ENCODE results near the gene HIRA.
A peak's percentile ranks its signal among the peaks of the same experiment; 100 is the strongest.
"Not testable (repeated sequence)": the region's sequence is repeated elsewhere in the genome, so short reads cannot be mapped to it uniquely, and the experiment has no call there.

Gene HIRA

DNA sequence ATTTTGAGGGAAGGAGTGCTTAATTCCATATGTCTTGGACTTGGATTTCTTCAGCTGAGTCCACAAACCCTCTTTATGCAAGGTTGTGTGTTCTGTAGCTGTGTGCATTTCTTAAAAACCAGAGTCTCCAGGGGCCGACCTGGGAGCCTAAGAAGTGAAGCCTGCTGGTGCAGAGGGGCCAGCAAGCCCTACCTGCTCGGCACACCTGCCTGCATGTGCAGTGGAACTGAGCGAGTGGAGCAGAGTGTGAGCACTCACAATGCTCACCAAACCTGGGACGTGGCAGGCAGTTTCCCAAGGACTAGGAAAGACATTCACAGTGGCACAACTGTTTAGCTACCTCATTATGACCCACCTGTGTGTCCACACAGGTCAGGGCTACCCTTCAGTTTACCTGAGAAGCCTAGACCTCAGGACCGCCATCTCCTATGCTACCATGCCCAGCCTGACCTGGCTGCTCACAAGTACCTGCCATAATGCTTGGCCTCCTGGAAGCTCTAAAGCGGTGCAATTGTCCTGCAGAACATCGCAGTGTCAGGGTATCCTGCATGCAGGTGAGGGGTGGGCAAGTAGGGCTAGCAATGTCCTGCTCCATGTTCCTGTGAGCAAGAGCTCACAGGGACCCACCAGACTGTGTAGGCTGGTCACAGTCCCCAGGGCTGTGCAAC lies 12.1 kb upstream of the HIRA start:
- DNase-seq (ENCODE audit: low spot score) = no peak

DNA sequence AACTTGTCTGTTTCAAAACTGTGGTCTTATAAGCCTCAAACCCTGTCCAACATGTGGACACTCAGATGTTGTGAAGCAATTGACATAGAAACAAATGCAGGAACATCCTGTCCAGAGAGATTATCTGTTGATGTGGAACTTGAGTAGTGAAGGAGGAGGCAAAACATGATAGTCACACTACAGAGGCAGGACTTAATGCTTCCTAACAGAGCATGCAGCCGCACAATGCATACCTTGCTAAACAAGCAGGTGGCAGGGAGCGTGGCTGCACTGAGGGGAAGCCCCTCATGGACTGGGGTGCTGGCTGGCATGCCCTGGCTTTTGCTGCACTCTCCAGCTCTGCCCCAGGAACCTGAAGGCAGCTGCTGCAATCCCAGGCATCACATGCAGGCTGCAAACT lies 10.6 kb upstream of the HIRA start:
- DNase-seq (ENCODE audit: low spot score) = no peak

DNA sequence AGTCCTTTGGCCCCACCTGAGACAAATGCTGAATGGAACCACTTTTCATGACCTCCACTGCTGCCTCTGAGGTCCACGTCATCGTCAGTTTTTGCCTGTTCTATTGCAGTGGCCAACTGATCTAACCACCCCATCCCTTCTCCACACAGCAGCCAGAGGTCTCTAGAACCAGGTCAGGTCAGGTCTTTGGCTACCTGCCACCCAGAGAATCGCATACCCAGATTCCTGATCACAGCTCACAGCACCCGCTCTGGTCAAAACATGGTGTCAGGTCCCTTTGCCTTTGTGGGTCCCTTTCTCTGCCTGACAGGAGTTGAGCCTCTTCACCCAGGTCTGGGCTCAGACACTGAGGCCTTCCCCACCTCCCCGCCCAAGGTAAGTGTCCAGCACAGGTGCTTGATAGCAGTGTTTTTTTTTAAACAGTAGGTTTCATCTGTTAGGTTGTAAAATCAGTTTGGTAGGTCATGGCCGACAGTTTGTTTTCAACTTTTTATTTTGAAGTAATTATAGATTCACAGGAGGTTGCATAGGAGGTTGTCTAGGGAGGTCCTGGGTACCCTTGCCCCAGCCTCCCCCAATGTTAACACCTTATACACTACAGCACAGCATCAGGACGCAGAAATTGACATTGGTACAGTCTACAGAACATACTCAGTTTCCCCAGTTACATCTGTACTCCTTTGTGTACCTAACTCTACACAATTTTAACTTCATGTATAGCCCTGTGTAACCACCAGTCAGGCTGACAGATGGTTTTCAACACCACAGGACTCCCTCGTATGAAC lies 9.1 kb upstream of the HIRA start:
- no peak for DNase-seq (ENCODE audit: low spot score)

DNA sequence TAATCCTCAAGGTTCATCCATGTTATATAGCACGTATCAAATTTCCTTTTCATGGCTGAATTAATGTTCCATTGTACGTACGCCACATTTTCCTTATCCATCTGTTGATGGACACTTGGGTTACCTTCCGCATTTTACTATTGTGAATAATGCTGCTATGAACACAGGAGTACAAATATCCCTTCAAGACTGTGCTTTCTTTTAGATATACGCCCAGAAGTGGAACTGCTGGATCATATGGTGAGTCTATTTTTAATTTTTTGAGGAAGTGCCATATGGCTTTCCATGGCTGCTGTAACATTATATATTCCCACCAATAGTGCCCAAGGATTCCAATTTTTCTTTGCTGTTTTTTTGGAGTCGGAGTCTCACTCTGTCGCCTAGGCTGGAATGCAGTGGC lies 6.8 kb upstream of the HIRA start:
- DNase-seq (ENCODE audit: low spot score) = no peak

DNA sequence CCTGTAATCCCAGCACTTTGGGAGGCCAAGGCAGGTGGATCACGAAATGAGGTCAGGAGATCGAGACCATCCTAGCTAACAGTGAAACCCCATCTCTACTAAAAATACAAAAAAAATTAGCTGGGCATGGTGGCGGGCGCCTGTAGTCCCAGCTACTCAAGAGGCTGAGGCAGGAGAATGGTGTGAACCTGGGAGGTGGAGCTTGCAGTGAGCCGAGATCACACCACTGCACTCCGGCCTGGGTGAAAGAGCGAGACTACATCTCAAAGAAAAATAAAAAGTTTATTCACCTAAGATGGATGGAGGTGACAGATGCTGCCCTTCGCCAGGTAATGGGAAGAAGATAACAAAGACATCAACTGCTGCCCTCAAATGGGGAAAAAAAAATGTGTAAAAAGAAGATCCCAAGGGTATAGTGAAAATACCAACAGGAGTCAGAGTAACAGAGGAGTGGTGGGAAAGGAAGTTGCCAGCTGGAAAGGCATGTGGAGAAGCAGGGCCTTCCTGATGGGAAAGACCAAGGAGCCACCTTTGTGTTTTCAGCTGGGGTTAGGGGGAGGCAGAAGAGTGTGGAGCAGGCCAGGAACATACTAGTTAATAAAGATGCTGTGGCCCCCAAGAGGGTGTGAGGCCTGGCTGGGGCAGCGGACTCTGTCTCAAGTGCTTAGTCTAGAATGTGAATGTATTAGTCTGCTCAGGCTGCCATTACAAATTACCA lies 5.1 kb upstream of the HIRA start:
- not testable (repeated sequence) for DNase-seq (ENCODE audit: low spot score)

DNA sequence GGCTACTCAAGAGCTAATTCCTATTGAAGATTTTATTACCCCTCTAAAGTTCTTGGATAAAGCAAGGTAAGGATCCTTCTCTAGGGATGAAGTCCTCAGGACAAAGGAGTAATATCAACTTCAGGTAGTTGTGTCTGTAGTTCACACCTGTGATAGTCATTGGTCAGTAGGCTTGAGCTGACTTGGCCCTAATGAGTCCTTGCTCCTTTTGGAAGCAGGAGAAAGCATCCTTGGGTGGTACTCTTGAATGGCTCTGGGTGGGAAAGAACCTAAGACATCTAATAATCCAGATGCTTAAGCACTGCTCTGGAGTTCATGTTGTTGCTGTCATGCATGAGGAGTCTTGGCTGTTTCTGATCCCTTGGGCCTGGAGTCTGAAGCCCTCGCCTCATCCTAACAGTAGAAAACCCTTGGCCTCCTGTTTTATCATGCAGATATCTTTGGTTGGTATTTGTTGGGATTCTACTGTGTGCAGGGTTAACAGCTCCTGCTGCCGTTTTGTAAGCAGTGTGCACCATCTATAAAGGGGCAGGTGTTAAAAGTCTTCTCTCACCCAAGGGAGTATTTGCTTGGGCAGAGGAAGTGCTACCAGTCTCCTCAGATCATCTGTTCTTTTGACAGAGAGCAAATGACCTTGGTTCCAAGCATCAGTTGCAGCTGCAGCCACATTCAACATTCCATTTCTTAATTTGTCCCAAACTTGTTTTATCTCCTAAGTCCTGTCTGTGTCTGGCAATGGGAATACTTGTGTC lies 3.5 kb upstream of the HIRA start:
- DNase-seq (ENCODE audit: low spot score) = no peak

DNA sequence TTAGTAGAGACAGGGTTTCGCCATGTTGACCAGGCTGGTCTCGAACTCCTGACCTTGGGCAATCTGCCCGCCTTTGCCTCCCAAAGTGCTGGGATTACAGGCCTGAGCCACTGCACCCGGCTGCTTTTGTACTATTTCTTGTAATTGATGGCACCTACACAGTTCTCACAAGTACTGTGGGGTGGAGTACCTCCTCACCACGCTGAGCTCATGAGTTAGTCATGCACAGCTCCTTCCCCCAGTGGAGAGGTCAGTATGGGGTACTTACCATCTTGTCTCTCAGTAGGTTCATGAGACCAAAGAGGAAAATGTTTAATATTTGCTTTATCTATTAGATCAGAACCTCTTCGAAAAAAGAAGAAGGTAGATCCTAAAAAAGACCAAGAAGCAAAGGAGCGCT lies 2.9 kb upstream of the HIRA start:
- DNase-seq (ENCODE audit: low spot score) = no peak

DNA sequence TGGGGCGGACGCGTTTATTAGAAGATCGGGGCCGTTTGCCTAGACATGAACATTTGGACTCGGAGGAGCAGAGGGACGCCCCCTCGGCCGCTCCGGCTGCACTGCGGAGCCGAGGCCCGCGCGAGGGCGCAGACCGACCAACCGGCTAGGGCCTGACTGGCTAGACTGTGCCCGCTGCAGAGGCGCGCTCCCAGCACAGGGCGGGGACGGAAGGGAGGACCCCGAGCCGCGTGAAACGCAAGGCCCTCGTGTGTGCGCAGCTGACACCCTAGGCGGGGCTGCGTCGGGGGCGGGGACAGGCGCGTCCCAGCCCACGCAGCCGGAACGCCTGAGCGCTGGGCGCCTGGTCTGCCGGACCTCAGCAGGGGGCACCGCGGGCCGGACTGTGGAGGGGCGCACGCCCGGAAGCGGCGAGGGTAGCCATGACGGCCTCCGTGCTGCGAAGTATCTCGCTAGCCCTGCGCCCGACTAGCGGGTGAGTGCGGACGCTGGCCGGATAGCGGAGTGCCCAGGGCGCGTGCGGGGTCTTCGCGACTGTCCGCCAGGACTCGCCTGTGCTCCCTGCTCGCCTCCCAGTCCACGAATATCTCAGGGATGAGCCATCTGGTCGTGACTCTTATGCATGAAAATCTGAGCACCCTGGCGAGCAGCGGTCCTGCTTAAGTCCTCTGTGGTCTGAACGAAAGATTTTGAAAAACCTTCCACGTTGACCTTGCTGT lies 759 bp upstream of the HIRA start, which contains the start of gene MRPL40:
MRPL40 (plus strand) TSS at position 413 of the 719 bp plus-strand sequence; CDS start at position 423, 10 bp downstream.
- peak; percentile 91 for DNase-seq (ENCODE audit: low spot score)

DNA sequence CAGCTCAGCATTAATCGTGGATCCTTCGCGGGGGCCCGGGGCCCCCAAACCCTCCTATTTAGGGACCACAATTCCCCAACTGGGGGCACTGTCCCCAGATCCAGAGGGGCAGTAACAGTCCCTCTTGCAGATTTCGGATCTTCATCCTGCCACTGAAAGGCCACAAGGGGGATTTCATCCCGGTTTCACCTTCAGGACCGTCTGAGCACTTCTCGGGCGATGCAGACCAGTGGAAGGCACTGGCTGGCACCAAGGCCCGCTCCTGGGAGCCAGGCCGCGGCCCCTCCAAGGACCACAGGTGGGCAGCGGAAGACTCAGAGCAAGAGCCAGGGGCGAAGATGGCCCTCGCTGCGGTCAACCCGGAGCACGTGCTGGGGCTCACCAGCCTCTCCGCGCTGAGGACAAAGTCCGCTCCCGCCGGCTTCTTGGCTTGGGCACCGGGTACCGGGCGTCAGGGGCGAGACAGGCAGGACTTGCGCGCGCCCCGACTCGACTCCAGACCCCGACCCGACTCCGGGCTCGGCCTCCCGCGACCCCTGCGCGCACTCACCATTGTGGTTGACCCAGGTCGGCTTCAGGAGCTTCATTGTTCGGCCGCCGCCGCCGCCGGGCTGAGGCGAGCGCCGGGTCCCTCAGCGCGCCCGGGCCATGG lies 517 bp downstream of the HIRA start:
- no peak for DNase-seq (ENCODE audit: low spot score)

DNA sequence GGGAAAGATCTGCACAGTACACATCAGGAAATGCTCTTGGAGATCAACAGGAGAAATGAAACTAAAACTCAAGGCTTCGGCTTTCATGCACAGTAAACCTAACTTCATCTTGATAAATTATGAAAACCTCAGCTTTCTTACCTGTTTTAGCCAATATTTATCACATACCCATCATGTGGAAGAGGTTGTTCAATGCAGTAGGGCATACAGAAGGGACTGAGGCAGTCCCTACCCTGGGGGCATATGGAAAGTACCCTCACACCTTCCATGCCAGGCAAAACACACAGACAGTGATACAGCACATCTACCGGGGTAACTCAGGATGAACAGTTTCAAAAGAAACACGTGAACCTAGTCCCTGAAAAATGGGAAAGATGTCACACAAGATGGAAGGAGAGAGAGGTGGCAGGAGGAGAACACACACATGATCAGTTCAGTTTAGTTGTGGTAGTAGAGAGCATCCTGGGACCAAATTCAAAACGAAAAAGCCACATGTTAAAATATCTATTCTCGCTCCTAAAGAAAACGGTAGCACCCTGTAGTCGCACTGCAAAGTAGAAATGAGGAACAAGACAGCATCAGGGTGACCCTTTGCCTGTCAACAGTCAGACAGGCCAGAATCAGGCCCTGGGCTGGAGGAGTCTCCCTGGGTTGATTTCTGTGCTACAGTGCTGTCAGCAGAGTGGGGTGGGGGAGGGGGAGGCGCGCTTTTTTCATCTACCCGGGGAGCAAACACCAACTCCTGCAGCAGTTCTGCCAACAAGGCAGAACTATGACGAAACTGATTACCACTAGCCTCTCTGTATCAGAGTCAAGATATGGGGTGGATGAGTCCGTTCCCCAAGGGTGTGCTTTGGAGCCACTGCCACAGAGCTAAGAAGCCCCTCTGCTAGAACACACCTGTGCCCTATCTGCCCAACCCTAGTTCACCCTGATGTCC lies 1.3 kb downstream of the HIRA start:
- no peak for DNase-seq (ENCODE audit: low spot score)

DNA sequence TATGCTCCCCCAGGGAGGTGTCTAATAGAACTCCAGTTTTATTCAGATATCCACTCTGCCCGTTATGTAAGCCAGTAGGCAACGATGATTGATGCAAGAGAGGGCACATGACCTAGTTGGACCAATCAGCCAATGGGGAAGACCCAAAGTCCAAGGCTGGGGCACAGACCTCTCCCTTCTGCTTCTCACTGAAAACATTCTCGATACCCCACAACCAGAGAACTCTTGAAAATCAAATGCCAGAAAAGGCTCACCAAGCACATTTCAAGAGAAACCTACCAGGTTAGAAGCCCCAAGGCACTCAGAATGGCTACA lies 7.4 kb downstream of the HIRA start:
- DNase-seq (ENCODE audit: low spot score) = peak; percentile 19

DNA sequence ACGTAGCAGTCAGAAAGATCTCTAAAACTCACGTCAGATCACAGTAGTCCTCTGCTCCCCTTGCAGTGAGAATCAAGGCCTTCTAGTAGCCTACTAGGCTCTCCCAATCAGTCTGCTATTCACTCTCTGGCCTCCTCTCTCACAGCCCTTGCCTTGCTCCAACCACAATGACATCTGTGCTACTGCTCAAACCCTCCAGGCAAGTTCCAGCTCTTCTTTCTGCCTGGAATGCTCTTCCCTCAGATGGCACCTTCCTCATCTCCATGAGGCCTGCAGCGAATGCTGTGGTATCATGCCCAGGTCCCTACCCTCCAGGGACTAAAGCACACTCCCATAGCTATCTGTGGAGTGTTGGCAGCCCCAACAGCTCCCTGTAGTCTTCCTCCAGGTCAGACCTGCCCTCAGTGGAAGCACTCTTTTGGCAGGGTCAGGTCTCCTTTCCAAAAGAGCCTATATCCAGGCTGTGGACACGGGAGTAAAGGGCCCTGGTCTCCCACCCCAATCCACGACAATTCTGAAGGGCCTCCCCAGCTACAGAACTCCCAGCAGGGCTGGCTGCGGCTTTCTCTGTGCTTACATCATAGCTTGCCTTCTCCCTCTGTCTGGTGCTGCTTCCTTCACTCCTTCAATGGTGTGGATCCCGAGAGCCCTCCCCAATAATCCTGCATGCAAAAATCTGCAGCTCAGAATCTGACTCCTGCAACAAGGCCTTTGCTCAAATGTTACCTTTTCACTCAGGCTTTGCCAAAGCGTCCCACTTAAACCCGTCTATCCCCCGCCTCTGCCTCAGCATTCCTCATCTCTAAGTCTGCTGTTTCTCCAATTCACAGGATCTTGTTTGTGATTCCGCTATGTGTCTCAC lies 8.9 kb downstream of the HIRA start:
- no peak for DNase-seq (ENCODE audit: low spot score)

DNA sequence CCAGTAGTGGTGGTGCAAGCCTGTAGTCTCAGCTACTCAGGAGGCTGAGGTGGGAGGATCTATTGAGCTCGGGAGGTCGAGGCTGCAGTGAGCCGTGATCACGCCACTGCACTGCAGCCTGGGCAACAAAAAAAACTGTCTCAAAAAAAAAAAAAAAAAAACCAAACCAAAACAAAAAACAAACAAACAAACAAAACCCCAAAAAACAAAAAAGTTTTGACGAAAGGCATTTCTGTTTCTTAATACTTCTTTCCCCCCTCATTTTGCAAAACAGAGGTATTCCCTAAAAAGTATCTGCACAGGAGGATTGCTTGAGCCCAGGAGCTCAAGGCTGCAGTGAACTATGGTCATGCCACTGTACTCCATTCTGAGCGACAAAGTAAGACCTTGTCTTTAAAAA lies 11.2 kb downstream of the HIRA start:
- no peak for DNase-seq (ENCODE audit: low spot score)

DNA sequence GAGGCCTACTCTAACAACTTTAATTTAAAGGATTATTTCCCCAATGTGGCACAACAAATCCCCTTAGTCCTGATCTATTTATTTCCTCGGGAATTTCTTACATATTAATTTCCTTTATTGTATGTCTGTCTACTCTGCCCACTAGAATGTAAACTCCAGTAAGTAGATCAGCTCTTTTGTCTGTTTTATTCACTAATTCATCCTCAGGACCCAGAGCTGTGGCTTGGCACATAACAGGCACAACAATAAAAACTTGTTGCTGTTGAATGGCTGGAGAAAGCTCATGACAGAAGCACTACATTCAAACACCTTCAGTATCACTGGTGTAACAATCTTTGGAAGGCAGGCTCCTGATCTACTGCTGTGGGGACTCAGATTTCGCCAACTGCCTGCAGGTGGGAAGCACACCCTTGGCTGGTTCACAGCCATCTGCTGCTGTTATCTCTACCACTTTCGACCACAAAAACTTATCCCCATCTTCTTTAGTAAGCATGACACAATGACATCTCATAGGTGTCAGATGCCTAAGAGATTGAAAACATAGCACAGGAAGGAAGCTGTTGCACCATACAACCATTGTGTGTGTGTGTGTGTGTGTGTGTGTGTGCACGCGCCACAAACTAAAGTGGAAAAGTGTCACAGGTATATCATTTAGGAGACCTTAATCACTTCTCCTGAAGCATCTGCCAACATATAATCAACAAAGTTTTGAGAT lies 11.9 kb downstream of the HIRA start:
- DNase-seq (ENCODE audit: low spot score) = peak; percentile 45

DNA sequence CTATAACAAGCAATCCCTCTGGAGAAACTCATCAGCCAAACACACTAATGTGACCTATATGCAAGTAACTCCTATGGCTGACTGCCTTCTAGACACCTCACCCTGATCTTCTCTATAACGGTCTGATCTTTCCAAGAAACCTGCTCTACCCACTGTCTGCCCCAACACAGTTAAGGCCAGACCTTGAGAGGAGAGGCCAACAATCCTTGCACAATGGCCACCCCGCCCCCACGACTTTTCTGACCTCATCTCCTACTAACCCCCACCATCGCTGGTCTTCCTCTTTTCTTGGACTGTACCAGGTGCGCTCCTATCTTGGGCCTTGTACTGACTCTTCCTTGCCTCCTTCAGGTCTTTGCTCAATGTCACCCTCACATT lies 12.5 kb downstream of the HIRA start:
- DNase-seq (ENCODE audit: low spot score) = no peak

DNA sequence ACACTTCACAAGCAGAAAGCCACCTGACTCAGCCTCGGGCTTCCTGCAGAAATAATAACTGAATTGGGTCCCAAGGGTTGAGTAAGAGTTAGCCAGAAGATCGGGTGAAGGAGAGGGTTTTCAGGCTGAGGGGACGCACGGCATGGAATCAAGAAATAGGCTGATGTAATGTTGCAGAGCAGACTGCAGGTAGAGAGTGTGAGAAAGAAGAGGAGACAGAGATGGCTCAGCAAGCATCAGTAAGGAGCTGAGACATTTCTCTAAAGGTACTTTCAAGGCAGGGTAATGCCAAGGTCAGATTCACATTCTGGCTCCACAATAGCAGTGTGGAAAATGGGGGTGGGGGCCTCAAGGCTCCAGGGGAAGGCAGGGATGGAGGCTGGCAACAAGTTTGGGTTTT lies 18.6 kb downstream of the HIRA start:
- no peak for DNase-seq (ENCODE audit: low spot score)

DNA sequence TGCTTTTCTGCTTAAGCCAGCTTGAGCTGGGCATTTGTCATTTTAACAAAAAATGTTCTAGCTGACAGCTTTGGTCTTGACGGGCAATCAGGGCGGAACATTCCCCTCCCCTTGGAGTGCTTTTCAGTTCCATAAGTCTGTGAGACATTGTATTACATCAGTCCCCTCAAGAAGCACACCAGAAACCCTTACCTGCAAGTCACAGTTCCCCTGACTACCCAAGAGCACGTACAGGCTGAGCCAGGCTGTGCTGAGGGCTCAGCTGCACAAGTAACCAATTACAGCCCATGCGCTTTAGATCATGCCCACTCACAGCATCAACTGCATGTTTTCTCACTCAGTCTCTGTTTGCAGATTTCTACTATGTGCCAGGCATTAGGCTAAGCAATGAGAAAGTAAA lies 19.1 kb downstream of the HIRA start:
- no peak for DNase-seq (ENCODE audit: low spot score)

DNA sequence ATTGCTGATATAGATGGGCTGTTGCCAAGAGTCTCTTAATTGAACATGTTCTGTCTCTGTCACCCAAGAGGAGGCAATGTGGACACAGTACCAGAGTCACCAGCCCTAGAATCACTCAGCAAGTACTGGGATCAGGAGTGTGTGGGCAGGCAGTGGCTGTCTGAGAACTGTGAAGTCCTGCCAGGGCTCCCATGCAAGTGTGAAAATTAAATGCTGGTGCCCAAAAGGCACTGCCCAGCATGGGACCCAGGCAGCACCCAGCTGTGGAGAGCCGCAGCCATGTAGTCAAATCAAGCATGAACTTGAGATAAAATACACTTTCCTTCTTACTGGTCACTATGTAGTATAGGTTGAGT lies 19.9 kb downstream of the HIRA start:
- no peak for DNase-seq (ENCODE audit: low spot score)

Data from cerebellar cortex (tissue), 1 donor.